ENCODE measurements around the gene PAQR6.
"Not testable (repeated sequence)": the region's sequence is repeated elsewhere in the genome, so short reads cannot be mapped to it uniquely, and the experiment has no call there.

PAQR6 gene

DNA sequence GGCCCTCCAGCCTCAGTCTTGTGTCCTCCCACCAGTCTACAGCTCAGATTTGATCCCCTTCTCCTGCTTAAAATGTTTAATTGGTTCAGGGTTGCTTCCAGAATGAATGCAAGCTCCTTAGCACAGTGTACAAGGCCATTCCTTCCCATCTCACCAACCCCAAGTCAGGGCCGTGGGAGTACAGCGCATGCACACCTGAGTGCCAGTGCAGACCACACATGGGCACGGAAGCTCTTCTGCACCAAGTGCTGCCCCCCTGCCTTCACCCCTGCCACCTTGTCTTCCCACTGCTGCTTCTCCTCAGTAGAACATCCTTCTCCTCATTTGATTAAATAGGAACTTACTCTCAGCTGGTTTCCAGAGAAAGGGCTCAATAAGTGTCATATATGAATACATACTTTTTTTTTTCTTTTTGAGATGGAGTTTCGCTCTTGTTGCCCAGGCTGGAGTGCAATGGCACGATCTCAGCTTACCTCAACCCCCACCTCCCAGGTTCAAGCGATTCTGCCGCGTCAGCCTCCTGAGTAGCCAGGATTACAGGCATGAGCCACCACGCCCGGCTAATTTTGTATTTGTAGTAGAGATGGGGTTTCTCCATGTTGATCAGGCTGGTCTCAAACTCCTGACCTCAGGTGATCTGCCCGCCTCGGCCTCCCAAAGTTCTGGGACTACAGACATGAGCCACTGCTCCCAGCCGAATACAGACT, 25.7 kb downstream of the PAQR6 start:
- TF ChIP-seq, protein P1, sequence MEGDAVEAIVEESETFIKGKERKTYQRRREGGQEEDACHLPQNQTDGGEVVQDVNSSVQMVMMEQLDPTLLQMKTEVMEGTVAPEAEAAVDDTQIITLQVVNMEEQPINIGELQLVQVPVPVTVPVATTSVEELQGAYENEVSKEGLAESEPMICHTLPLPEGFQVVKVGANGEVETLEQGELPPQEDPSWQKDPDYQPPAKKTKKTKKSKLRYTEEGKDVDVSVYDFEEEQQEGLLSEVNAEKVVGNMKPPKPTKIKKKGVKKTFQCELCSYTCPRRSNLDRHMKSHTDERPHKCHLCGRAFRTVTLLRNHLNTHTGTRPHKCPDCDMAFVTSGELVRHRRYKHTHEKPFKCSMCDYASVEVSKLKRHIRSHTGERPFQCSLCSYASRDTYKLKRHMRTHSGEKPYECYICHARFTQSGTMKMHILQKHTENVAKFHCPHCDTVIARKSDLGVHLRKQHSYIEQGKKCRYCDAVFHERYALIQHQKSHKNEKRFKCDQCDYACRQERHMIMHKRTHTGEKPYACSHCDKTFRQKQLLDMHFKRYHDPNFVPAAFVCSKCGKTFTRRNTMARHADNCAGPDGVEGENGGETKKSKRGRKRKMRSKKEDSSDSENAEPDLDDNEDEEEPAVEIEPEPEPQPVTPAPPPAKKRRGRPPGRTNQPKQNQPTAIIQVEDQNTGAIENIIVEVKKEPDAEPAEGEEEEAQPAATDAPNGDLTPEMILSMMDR (IDR thresholded peaks at IDR 0.05; ENCODE audit: low read depth, low read length), result no peak
- H3K4me3 ChIP-seq (ENCODE audit: low read depth, low read length), result no peak overlapping the region

DNA sequence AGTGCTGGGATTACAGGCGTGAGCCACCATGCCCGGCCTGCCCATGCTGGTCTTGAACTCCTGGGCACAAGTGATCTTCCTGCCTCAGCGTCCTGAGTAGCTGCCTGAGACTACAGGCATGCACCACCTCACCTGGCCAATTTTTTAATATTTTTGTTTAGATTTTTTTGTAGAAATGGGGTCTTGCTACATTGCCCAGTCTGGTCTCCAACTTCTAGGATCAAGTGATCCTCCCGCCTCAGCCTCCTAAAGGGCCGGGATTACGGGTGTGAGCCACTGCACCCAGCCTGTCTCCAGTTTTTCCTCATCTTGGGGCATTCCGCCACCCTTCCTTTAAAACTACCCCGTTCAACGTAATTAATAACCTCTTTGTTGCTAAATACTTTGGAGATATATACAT, 27.6 kb downstream of the PAQR6 start:
- TF ChIP-seq, protein P1 (IDR thresholded peaks at IDR 0.05; ENCODE audit: low read depth, low read length), result no peak

DNA sequence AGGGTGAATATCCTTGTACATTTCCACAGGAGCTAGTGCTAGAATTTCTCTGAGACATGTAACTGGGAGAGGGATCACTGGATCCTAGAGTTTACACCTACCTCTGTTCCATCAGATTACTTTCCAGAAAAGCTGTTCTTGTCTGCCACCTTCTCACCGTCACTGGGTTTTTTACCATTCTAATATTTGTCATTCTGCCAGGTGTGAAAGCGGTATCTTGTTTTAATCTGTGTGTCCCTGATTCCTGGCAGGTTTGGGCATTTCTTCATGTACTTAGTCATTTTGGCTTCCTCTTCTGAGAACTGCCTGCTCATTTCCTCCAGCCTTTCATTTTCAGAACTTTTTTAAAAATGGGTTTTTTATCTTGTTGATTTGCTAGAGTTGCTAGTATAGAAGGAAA, 30.0 kb downstream of the PAQR6 start:
- TF ChIP-seq, protein P1 (IDR thresholded peaks at IDR 0.05; ENCODE audit: low read depth, low read length), result no peak
- H3K4me3 ChIP-seq (ENCODE audit: low read depth, low read length), result no peak overlapping the region

More for the DNA sequence above, 27.6 kb downstream of the PAQR6 start:
- H3K4me3 ChIP-seq (ENCODE audit: low read depth, low read length), result no peak overlapping the region

DNA sequence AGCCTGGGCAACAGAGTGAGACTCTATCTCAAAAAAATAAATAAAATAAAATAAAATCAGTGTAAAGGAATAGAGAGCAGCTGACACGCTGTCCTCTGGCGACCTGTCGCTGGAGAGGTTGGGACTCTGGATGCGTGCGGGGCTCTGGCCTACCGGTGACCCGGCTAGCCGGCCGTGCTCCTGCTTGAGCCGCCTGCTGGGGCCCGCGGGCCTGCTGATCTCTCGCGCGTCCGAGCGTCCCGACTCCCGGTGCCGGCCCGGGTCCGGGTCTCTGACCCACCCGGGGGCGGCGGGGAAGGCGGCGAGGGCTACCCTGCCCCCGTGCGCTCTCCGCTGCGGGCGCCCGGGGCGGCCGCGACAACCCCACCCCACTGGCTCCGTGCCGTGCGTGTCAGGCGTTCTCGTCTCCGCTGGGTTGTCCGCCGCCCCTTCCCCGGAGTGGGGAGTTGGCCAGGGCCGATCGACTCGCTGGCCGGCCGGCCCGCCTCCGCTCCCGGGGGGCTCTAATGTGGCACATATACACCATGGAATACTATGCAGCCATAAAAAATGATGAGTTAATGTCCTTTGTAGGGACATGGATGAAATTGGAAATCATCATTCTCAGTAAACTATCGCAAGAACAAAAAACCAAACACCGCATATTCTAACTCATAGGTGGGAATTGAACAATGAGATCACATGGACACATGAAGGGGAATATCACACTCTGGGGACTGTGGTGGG, 31.3 kb downstream of the PAQR6 start:
- not testable (repeated sequence) for H3K4me3 ChIP-seq (ENCODE audit: low read depth, low read length)

DNA sequence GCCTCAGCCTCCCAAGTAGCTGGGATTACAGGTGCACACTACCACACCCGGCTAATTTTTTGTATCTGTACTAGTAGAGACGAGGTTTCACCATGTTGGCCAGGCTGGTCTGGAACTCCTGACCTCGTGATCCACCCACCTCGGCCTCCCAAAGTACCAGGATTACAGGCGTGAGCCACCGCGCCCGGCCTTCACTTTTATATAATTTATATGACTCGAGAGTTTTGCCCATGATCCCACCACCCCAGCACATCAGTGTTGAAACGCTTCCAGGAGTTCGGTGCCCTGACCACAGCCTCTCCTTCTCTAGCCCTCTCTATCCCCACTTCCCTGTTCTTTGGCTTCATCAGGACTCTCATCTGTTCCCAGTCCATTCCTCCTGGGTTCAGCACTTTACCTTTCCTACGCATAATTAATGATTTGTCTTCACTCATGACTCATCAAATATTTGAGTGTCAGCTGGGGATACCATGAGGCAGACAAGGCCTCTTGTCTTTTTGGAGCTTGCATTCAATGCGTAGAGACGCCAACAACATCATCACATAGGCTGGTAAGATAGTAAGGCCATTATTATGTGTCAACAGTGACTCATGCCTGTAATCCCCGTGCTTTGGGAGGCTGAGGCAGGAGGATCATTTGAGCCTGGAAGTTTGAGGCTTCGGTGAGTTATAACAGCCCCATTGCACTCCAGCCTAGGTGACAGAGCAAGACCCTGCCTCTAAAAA, 33.7 kb downstream of the PAQR6 start:
- H3K4me3 ChIP-seq (ENCODE audit: low read depth, low read length), result peak overlapping the region; percentile 79
- TF ChIP-seq, protein P1 (IDR thresholded peaks at IDR 0.05; ENCODE audit: low read depth, low read length), result no peak

DNA sequence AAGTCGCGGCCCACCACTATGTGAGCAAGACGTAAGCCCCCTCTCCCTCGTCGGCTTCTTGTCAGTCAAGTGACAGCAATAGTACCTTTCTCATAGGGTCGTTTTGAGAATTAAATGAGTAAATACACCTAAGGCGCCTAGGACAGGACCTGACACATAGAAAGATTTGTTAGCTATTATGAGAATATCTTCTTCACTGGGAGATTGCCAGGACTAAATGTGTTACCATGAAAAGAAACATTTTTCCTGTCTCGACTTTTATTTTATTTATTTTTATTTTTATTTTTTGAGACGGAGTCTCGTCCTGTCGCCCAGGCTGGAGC, 34.3 kb downstream of the PAQR6 start:
- TF ChIP-seq, protein P1 (IDR thresholded peaks at IDR 0.05; ENCODE audit: low read depth, low read length), result no peak
- peak overlapping the region; percentile 79 for H3K4me3 ChIP-seq (ENCODE audit: low read depth, low read length)

DNA sequence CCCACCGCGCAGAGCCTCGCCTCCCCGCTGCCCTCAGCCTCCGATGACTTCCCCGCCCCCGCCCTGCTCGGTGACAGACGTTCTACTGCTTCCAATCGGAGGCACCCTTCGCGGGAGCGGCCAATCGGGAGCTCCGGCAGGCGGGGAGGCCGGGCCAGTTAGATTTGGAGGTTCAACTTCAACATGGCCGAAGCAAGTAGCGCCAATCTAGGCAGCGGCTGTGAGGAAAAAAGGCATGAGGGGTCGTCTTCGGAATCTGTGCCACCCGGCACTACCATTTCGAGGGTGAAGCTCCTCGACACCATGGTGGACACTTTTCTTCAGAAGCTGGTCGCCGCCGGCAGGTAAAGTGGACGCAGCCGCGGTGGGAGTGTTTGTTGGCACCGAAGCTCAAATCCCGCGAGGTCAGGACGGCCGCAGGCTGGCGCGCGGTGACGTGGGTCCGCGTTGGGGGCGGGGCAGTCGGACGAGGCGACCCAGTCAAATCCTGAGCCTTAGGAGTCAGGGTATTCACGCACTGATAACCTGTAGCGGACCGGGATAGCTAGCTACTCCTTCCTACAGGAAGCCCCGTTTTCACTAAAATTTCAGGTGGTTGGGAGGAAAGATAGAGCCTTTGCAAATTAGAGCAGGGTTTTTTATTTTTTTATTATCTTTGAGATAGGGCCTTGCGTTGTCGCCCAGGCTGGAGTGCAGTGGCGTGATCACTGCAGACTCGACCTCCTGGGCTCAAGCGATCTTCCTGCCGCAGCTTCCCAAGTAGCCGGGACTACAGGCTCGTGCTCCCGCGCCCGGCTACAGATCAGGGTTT, 34.8 kb downstream of the PAQR6 start, which contains the start of gene PMF1:
Gene PMF1 (plus strand): TSS at position 175 of the 811 bp plus-strand sequence. CDS start 9 bp downstream, at position 184.
- TF ChIP-seq, protein P1 (IDR thresholded peaks at IDR 0.05; ENCODE audit: low read depth, low read length), result no peak
- peak within 1 kb of the TSS; percentile 79 for H3K4me3 ChIP-seq (ENCODE audit: low read depth, low read length)
